DMS153 treated with DMSO at 0.1 percent for 48 hours (cell line): ENCODE results near the gene VAT1.
A peak's percentile ranks its signal among the peaks of the same experiment; 100 is the strongest.
"Not testable (repeated sequence)": the region's sequence is repeated elsewhere in the genome, so short reads cannot be mapped to it uniquely, and the experiment has no call there.

Experiments
- DNase-seq: peaks from one replicate; lab custom pipeline; 2025; ENCODE audit not compliant: unreplicated experiment; lab: John Stamatoyannopoulos, UW

VAT1 gene

DNA sequence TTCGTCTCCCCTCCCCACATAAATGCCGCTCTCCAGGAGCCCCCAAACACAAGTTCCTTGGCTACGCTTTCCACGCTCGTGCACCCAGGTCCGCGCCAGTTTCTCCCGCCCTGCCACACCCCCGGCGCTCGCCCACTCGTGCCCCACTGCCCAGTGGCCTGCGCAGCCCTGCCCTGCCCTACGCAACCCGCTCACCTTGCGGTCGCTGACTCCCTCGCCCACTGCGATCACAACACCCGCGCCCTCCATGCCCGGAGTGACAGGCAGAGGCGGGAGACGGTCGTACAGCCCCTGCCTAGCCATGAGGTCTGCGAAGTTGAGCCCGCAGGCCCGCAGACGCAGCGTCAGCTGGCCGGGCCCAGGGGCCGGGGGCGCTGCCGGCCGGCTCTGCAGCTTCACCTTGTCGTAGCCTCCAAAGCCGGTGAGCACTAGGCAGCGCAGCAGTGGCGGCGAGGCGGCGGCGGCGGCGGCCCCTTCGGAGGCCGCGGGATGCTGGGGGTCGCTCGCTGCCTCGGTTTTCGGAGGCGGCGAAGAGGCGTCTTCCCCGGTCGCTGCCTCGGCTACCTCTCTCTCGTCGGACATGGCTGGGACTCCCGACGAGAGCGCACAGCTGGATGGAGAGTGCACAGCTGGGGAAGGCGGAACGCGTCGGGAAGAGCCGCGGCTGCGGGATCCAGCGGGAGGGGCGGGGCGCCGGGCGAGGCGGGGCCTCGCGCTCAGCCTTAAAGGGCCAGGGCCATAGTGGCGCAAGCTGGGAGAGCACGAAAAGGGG lies at the start of gene VAT1:
TSS of gene VAT1 (minus strand) at position 645 of the 772 bp plus-strand sequence. CDS start at position 582, 63 bp downstream.
- DNase-seq: peak; percentile 42

DNA sequence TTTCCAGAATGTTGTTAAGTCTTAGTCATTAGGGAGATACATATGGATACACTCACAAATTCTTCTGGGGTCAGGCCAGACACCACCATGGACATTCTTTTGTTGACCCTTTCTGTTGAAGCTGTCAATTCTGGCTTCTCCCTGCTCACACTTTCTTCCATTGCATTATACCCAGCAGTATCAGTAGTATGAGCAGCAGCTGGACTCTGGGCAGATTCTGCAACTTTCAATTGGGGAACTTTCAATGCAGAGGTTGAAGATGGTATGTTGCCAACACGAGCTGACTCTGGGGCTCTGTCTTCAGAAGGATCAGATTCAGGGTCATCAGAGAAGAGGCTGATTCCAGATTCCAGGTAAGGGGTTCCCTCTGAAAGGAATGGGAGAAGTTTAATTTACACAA lies 48.7 kb upstream of the VAT1 start:
- no peak for DNase-seq

DNA sequence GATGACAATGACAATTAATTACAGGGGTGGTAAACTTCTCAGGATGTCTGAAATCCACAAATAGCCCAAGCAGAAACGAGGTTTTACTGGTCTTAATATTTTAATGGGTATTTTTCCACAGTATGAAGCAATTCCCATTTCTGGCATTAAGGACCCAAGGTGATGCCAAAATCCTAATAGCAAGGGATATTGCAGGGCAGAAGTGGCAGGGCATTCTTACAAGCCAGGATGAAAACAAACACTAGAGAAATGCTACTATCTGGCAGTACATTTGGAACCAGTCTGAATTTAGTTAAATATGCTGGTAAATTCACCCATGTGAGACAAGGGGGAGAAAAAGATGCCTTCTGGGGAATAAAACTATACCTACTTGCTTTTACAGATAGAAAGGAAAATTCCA lies 48.1 kb upstream of the VAT1 start:
- DNase-seq: no peak

DNA sequence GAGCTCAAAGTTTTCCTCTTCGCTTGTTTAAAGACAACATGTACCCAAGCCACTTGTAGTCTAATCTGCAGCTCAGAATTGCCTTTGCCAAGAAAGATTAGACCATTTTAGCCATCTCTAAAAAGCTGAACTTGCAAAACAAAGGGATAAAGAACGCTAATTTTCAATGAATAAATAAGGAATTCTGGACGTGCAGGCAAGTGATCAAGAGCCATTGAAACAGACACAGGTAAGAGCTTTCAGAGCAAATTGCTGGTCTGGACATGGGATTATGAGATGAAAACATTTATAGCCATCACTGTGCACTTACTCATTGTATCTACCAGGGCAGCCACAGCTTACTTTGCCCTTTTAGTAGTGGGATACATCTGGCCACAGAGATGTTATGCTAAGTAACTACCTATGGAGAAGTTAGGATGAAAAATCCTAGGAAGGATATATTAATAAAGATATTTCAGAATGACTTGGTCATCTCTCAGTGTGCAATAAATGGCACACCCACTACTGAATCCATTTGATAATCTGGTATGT lies 47.2 kb upstream of the VAT1 start:
- DNase-seq: no peak

DNA sequence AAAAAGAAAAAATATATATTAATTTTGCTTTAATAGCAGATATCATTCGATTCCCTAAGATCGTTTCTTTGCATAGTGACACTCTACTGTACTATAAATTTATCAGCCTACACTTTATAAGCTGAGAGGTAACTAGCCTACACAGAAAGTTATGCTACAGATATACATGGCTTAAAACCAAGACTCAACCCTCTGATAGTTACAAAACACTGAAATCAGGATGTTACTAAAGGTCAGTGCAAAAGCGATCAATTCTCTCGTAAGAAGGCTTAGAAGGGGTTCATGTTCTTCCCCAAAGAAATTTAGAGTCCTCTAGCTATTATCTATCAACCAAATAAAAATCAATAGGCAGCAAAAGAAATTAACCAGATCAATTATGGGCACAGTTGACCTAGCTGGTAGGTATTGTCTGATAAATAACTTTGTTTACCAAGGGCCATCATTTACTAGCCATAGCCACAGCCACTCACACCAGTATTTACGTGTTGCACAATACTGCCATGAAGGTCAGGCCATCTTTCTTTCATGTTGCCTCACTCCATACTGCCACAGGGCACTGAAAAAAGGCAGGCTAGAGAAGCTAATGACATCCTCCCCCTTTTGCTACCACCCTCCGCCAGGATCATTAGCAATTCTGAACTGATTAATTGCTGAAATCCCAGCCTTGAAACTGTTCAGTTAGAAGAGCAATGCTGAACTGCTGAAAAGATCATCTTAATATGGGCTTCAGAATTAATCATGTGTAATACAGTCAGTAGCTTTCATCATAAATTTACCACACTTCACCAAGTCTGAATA lies 46.6 kb upstream of the VAT1 start:
- DNase-seq: no peak

DNA sequence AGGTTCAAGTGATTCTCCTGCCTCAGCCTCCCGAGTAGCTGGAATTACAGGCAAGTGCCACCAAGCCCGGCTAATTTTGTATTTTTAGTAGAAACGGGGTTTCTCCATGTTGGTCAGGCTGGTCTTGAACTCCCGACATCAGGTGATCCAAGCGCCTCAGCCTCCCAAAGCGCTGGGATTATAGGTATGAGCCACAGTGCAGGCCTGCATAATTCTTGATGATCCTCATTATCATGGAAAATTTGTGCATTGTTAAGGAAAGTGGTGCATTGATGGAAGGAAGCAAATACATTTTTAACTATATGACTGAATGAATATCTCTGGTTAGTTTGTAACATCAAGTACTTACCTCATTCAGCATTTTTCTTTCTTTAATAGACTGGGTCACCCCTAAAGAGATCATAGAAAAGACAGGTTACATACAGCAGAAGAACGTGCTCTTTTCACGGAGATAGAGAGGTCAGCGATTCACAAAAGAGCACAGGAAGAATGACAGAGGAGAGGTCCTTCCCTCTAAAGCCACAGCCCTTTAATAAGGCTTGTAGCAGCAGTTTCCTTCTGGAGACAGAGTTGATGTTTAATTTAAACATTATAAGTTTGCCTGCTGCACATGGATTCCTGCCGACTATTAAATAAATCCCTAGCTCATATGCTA lies 40.9 kb upstream of the VAT1 start:
- no peak for DNase-seq

DNA sequence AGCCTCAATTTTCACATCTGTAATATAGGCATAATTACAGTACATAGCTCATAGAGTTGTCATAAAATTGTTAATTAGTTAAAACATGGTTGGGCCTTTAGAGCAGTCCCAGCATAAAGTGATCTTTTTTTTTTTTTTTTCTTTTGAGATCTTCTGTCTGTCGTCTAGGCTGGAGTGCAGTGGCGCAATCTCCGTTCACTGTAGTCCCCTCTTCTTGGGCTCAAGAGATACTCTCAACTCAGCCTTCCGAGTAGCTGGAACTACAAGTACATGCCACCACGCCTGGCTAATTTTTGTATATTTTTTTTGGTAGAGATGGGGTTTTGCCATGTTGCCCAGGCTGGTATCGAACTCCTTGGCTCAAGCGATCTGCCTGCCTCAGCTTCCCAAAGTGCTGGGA lies 33.9 kb upstream of the VAT1 start:
- DNase-seq: no peak

DNA sequence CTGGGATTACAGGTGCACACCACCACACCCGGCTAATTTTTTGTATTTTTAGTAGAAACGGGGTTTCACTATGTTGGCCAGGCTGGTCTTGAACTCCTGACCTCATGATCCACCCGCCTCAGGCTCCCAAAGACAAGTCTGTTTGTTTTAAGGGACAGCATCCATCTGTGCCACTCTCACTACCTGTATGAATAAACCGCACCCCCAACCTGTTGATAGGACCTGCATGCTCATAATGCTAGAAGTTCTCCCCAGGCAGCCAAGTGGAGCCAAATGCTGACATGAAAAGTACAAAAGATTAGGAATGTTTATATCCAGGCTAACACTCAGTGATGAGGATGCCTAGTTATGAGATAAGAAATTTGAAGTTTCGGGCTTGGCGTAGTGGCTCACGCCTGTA lies 30.8 kb upstream of the VAT1 start:
- DNase-seq: not testable (repeated sequence)

DNA sequence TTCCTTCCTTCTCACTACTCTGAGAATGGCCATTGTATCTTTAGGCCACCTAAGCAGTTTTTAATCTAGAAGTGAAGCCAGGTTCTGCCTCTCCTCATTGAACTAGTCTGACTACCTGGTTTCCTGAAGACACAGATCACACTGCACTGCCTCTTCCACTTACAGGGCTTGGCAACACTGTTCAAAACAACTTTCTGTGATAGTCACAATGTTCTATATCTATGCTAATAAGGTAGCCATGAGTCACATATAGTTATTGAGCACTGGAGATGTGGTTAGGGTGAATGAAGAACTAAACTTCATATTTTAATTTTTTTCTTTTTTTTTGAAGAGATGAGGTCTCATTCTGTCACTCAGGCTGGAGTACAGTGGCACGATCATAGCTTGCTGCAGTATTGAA lies 29.8 kb upstream of the VAT1 start:
- DNase-seq: no peak

DNA sequence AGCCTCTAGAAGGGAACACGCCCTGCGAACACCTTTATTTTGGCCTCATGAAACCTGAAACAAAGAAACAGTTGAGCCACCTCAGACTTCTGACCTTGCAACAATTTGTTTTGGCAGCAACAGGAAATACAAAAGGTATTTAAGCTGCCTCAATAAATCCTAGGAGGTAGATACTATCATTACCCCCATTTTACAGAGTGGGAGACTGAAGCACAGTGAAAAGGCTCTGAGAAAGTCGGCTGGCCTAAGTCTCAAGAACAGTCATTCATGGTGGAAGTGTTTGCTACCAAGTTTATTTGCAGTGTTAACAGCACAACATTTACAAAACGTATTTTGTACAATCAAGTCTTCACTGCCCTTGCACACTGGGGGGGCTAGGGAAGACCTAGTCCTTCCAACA lies 21.8 kb upstream of the VAT1 start:
- DNase-seq: no peak

DNA sequence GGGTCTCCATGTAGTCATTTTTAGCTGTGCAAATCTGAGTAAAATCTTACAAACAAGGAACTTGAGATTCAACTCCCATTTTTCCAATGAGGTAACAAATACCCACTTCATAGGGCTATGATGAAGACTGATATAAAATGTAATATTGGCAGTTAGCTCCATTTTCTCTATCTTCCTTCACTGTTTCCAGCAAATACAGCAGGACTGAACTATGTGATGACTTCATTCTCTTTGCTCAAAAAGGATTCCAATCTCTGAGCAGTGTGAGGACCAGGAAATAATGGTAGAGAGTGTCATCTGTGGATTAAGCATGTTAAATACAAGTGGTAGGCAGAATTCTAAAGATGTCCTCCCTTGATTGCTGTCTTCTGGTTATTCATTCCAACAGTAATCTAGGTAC lies 21.1 kb upstream of the VAT1 start:
- no peak for DNase-seq

DNA sequence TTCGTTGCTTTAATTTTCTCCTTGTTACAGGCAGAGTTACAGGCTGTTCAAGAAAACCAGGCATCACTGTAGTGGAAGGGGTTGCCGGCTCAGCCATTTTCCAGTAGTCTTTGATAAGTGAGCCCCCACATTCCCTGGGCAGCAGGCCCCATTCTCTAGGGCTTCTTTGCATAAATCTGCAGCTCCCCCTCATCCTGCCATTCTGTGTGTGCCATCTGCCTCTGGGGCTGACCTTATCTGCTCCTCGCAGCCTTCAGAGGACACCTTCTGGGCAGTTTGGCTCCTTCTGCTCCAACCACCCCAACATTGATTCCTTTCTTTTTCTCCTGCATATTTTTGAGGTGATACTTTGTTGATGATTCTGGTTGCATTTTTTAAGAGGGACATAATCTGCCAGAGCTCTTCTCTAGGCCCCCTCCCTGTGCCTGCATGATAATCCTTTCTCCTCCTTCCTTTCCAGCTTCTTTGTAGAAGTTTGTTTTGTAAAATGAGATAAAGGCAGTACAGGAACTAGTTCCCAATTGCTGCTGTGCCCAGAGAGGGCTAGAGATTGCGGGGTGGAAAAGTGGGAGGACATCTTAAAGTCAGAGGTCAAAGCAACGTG lies 19.9 kb upstream of the VAT1 start:
- DNase-seq: no peak

DNA sequence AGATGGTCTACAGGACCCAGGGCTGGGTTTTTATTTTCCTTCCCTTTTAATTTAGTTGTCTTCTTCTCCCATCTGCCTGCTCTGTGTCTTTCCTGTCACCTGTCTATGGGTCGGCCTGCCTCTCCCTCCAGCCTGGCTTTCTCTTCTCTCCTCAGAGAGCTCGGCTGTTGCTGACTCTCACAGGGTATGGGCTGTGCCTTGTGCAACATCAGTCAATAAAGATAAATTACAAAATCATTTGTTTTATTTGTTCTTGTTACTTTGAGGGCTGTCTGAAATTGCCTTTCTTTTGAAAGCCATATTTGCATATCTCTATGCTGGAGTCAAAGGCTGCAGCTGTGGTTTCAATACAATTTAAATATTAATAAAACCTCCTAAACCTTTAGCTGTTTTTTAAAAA lies 18.5 kb upstream of the VAT1 start:
- no peak for DNase-seq

DNA sequence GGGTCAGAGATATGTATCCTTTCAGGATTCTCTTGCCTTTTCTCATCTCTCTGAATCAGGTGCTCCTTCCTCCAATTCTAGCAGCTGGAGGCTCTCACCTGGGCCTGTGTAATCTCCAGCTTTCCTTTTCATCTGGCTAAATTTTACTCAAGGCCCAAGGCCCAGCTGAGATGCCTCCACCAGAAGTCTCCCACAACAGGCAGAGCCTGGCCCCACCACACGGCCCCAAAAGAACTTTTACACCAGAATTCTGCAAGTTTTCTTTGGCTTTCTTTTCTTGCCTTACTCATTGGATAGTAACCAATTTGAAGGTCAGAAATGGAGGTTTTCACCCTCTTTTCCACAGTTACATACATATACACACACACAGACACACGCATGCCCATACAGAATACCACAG lies 17.5 kb upstream of the VAT1 start:
- DNase-seq: no peak

DNA sequence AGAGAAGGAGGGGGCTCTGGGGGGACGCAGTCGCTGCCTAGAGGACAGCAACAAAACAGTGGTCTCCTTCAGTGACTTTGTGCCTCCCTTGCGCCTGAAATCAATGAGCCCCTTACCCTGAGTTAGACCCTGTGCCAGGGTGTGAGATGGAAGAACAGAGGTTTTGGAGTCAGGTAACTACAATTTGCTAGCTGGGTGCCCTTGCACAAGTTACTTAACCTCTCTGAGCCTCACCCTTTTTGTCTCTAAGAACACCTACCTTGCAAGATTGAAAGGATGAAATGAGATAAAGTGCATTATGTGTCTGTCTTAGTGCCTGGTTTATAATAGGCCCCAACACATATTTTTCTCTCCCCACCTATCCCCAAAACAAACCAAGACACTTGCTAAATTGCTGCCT lies 12.7 kb upstream of the VAT1 start:
- no peak for DNase-seq

DNA sequence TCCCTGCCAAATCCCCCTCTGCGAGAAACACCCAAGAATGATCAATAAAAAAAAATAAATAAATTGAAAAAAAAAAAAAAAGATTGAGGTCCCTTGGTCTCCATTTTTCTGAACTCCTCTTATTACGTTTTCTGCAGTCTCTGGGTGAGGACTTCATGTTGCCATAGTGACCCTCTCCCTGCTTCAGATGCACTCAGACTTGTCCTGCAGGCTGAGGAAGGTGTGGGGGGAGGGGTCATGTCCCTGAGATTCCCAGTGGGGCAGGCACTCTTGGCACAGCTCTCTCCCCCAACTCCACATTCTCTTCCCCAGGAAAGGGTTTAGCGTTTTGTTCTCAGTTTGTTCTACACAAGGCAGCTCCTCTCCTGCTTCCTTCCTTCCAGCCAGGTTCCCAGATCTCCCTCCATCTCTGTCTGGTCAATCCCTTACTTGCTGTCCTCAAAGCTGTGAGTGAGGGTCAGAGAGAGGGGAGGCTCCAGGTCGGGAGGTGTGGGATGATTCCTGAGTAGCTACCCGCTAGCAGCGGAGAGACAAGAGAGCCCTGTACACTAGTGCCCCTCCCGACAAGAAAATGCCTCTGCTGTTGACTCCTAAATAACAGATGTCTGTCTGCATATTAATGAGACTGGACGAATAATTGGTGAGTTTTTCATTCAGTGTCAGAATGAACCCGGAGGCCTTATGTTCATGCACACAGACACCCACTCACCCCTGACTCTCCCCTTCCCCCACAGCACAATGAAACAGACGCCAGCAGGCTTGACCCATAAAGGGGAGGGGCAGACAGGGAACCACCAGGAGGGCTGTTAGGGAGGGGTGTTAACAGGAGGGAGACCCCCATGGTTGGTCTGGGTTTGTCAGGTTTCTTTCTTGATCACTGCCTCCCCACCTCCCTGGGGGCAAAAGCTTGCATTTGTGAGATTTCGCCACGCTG lies 12.0 kb upstream of the VAT1 start:
- DNase-seq: no peak

DNA sequence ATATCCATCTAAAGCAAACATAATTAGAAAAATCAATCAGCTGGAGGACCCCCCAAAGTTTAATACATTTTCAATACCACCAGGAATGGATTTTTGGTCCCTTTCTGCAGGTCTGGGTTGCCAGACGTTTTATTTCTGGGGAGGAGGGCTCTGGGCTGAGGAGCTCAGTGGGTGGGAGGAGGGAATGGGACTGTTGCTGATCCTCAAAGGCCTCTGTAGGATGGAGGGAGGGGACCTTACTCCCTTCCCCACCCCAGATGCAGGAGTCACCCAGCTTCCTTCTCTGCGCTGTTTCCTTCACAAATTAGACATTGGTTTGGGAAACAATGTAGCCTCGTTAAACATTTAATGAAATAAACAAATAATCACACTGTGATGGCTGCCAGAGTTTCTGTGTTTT lies 9.5 kb upstream of the VAT1 start:
- DNase-seq: no peak

DNA sequence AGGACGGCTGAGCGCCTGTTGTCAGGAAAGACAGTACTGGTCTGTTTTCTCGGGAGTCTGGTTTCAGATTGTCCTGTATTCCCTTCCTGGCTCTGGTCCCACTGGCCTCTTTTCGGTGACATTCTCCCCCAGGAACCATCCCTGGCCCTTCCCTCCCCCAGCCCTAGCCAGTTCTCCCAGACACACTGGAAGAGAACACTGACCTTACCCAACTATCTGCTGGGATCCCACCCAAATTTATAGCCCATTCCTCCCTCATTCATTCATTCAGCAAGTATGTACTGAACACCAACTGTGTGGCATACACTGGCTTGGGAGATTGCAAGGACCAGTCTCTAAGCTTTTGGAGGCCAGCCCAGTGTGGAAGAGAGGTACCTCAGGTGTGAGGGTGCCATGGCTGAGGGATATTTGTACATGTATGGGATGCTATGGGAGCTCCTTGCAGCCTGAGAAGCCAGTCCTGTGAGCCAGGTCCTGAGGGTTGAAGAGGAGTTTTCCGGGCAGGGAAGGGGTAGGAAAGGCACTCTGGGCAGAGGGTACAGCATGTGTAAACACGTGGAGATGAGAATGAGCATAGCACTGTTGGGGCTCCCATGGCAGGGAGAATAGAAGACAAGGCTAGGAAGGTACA lies 8.1 kb upstream of the VAT1 start:
- DNase-seq: no peak

DNA sequence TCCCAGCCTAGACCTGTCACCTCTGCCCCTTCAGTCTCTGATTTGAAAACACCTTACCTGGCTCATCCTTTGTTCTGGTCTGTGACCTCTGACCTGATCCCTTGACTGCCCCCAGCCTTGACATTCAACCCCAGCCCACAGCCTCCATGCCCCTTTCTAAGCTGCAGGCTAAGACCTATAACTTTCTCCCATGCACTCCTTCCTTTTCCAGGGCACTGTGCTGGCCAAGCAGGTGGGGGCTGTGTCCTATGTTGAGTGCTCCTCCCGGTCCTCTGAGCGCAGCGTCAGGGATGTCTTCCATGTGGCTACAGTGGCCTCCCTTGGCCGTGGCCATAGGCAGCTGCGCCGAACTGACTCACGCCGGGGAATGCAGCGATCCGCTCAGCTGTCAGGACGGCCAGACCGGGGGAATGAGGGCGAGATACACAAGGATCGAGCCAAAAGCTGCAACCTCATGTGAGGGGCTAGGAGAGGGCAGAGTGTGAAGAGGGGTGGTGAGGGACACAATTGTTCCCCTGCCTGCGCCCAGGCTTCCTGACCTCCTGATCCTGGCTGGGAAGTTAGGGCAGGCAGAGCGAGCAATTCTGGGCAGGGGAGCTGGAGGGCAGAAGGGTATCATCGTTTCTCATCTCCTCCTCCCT lies 6.2 kb upstream of the VAT1 start:
- no peak for DNase-seq
